Left renal pelvis (tissue), 4 donors: ENCODE measurements around the gene SMIM5. TPM values are rescaled to one million over a fixed set of nuclear protein-coding genes. Genes with fewer than 3 reads are reported as not detected.
A peak's percentile ranks its signal among the peaks of the same experiment; 100 is the strongest.

Experiments used
- DNase-seq, 4 donors: peaks; one replicate each; pipeline ENCODE4 v3.0.0-alpha.2; 2013; ENCODE audit warnings: low read depth in 4 of 4, low spot score in 3 of 4
- polyA plus RNA-seq, 4 donors: library from polyadenylated mRNA; unstranded; fragments of 120-200 nt; gene quantifications; one replicate each; pipeline ENCODE4 v1.2.1, GENCODE V29; 2013; ENCODE audit not compliant: insufficient read length in 4 of 4

The SMIM5 gene
- polyA plus RNA-seq, 4 donors = 1.7 to 10.3 (median 6.4) TPM

DNA sequence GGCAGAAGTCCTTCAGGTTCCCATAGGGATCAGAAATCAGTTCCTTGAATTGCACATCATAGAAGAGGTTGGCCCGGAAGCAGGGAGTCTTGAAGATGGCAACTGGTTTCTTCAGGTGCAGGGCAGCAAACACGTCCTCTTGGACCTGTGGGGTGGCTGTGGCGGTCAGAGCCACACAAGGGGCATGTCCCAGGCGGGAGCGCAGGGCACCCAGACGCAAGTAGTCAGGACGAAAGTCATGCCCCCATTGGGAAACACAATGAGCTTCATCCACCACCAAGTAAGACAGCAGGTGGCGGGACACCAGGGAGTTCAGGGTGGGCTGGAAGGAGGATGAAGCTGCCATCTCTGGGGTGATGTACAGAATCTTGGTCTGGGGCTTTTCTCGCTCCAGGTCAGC, 29.3 kb downstream of the SMIM5 start:
- no peak for DNase-seq

DNA sequence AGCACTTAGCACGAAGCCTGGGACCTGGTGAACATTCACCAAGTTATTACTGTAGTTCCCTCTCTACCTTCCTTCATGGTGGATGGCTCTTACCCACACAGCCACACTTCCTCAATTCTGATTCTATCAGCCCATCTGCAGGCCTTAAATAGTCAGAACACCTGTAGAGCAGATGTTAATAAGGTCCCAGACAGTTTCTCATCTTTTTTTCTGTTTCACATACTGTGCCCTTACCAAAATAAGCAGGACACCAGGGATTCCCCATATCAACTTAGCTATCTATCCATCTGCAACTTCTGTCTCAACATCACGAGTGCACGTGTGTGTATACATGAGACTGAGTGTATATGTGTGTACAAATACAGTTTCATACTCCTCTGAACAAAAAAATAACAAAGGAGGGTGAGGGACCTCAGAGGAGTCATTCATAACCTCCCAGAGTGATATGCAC, 30.9 kb downstream of the SMIM5 start:
- no peak for DNase-seq

DNA sequence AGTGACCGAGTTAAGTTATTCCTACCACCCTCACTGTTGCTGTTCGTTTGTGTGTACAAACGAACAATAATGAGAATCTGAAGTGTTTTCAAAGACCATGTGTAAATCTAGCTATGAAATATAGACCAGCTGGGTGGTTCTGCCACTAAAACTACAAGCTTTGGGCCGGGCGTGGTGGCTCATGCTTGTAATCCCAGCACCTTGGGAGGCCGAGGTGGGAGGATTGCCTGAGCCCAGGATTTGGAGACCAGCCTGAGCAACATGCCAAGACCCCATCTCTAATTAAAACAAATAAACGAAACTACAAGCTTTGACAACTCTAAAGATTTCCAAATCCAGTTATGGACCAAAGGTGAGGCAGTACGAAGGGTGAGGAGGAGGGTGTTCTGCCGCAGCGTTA, 32.7 kb downstream of the SMIM5 start:
- DNase-seq = no peak

DNA sequence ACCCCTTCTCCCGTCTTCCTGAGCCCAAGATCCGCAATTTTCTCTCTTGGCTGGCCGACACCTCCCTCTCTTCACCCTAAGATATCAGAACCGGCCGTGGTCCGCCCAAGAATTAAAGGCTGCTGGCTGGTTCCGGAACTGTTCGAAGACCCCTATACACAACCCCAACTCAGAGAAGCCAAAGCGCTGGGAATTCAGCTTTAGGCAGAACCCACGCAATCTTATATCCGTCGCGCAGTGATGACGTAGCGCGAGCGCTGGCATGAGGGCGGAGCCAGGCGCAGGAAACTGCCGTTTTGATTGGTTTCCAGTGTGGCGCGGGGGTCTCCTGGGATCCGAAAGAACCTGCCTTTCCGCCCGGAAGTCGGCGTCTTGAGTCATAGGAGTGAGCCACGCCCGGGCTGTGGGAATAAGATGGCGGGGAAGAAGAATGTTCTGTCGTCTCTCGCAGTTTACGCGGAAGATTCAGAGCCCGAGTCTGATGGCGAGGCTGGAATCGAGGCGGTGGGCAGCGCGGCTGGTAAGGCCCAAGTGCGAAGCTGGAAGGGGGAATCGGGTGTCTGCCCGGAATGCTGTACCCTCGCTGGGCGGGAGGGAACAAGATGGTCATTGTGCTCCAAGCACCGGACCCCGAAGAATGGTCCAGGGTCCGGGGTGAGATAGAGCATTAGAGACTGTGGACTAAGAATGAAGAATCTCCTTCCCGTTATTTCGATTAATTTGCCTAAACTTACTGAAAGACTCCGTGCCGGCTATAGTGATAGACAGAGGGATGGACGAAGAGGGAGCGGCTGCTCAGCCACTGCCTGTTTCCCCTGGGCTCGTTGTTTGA, 33.9 kb downstream of the SMIM5 start, which contains the start of the genes RECQL5 and SAP30BP:
Gene RECQL5 (minus strand): TSS at position 196 of the 832 bp plus-strand sequence. CDS start 597 bp downstream, outside the sequence.
Gene SAP30BP (plus strand): TSS at position 380 of the 832 bp plus-strand sequence. CDS start 35 bp downstream, at position 415.
- peak; percentile 95 to 98 (median 97) for DNase-seq

DNA sequence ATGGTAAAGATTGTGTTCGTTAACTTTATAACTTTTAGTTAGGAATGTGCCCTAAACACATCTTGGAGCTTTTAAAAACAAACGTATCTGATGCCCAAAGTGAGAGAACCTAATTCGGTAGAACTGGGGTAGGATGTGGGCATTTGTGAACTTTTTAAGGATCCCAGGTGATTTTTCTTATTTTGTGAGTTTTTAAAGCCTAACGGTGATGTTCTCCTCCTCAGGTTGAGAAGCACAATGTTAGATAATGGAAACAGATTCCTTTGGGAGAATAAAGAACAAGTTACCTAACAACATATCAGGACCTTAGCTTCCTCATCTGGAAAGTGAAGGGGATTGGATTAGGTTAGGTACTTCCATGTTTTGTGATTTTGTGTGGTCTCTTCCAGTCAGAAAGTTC, 34.6 kb downstream of the SMIM5 start:
- DNase-seq = no peak

DNA sequence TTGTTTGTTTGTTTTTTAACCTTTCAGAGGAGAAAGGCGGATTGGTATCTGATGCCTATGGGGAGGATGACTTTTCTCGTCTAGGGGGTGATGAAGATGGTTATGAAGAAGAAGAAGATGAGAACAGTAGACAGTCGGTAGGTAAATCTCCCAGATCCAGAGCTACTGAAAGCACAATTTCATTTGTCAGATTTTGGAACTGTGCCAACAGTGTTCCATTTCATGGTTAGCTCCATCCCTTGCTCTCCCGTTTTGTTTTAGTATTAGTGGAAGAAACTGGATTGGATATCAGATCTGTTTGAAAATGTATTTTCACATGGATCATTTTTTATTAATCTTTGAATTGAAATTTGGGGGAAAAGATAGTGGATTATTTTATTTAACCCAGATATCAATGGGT, 35.3 kb downstream of the SMIM5 start:
- DNase-seq = no peak

DNA sequence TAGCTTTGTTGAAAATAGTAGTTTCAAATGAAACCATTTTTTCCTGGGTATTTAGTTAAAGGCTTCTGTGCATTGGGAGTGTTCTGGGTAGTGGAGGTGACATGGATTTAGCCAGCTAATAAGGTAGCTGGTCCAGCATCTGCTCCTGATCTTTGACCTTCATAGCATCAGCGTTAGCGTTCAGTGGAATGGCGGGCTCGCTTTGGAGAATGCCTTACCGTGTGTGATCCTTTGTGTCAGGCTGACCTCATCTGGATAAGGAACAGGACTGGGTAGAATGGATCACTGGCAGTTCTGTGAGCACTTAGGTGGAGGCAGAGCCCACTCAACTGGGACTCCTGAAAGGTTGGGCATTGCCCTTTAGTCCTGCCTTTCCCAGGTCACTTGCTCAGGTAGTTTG, 37.6 kb downstream of the SMIM5 start:
- DNase-seq = no peak

DNA sequence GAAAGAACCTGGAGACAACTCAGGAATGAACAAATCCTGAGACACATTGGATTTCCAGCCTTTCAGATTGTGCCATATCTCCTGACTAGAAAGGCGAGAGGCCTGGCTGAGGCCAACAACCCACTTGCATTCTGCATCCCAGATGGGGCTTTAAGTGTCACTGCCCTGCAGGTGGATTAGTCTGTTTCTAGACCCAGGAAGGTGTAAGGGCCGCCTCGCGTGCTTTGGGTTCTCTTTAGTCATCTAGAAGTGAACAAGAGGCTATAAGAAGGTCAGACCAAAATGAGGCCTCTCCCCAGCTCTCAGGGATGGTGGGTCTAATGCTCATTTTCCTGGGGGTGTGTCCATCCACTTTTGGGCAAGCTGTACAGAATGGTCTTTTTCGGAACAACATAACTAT, 38.8 kb downstream of the SMIM5 start:
- DNase-seq = no peak

DNA sequence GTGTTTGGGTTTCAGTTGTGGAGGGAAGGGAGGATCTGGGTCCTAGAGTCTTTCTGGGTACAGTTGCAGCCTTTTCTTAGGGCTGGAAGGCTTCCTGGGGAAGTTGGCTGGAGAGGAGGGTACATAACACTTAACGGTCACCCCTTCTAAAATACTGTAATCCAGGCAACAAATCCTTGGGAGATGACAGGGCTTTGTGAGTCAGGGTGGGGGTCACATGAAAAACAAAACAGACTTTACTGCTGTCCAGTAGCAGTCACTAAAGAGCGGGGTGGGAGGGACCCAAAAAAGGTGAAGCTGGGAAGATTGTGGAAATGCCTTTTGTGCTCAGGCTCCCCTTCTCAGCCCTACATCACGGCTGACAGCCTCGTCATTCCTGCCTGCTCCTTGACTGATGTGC, 40.3 kb downstream of the SMIM5 start:
- DNase-seq = no peak

DNA sequence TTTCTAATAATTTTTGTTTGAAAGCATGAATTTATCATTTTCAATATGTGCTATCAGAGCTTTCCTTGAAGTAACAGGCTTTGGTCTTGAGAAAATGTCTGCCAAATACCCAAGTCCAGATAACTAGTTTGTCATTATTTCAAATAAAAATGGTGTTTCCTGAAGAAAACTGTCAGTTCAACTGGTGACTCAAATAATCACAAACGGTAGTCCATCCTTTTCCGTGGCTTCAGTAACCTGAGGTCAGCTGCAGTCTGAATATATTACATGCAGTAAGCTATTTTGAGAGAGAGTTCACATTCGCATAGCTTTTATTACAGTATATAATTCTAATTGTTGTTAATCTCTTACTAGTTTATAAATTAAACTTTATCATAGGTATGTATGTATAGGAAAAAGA, 43.2 kb downstream of the SMIM5 start:
- DNase-seq = no peak

DNA sequence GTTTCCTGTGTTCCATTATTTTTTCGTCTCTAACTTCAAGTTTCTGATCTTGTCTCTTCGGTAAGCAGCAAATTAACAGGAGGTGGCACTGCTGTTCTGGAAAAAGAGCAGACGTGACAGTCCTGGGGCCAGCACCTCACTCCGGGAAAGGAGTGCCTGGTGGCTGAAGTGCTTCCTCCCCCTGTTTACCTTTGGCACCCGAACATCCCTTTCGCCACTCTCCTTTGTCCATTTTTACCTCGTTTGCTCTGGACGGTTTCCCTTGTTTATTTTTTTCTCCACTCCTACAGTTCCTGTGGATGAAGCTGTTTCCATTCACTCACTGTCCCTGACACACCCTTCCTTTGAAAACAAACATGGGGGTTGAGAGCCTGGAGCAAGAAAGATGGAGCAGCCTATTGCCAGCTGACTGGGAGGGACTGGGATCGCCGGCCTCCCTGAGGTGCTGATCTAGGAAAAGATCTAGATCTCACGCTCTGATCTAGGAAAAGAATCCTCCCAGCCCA, 46.5 kb downstream of the SMIM5 start:
- no peak for DNase-seq

DNA sequence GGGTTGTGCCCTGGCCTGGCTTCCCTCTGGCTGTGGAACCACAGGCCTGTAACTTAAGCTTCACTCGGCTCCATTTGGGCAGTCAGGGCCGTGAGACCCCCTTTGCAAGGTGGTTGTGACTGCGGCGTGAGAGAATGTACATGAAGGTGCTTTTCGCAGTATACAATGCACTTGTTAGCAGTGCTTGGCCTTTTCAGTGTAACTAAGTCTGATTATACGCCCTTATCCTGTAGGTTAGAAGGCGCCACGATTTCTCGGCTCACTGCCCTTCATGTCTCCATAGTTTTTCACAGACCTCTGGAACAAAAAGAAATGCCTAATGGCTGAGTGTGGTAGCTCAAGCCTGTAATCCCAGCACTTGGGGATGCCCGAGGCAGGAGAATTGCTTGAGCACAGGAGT, 47.2 kb downstream of the SMIM5 start:
- no peak for DNase-seq

DNA sequence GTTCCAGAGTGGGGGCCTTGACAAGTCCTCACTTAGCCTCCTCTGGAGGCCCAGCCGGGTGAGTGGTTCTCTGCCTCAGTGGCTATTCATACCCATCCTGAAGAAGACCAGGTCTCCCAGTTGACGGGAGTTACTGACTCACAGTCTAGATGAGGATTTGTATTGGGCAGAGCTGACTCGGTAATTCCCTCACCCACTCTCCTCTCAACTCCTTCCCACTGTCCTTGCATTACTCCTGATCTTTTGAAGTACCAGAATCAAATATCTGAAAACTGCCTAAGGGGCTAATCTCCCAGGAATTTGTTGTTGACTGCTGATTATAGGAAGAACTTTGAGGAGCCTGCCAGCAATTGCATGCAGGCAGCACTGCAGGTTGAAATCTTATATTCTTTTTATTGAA, 48.1 kb downstream of the SMIM5 start:
- no peak for DNase-seq

DNA sequence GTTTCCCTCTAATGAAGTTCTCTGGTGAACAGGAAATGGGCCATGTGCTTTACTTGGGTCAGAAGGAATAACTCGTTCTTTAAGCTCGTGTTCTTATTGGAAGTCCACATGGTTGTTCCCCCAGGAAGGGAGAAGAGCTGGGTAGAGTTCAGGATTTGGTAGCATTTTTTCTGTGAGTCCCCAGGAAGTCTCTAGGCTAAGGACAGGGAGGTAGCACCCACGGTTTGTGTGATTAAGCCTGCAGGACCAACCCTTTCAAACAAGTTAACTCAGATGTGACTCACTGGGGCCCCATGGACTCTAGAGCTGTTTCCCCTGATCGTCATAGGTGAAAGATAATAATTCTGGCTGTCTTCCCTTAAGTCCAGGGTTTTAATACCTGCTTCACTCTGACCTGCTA, 50.3 kb downstream of the SMIM5 start:
- no peak for DNase-seq

DNA sequence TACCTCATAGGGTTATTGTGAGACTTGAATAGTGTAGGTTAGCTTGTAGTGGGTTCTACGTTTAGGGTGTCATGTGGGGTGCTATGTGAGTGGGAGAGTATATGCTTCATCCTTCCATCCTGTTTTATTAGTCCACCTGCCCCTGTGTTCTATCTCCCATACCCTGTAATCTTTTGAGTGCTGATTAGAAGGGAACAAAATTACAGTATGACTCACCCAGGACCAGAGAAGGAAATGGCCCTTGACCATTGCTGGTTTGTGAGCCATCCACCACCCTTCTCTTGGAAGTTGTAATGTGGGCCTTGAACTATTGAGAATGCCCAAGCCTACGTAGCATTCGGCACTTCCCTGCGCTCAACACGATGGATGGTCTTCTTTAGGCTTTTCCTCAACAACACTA, 51.0 kb downstream of the SMIM5 start:
- no peak for DNase-seq

DNA sequence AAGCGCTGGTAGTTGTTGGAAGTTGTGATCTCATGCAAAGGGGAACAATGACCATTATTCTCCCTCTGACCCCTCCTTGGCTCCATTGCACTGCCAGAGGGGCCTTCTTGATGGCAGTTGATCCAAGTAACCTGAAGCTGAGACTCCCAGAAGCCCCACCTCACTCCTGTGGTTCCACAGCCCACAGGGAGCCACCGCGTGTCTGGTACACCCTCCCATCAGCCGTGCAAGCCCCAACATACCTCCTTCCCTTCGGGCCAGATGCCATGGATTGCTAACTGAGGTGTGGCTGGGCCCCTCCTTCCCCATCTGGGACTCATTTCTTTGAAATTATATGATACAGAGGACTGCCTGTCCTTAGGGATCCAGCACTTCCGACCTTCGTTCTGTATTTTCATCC, 51.7 kb downstream of the SMIM5 start:
- DNase-seq = no peak

DNA sequence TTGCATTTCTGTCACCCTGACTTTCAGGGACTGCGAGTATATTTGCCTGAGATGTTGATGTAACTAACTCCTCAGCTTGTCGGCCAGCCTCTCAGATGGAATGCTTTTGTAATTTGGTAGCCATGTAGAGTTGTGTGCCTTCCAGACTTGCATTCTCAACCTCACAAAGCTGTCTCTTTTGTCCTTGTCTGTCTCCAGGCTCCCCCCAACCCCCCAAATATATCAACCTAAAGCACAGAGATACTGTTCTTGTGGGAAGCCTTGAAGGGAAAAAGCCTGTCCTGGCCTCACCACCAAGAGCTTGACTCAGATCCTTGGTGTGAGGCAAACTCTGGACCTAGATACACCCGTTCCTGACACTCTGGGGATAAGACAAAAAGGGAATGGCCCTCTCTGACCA, 52.3 kb downstream of the SMIM5 start:
- no peak for DNase-seq

DNA sequence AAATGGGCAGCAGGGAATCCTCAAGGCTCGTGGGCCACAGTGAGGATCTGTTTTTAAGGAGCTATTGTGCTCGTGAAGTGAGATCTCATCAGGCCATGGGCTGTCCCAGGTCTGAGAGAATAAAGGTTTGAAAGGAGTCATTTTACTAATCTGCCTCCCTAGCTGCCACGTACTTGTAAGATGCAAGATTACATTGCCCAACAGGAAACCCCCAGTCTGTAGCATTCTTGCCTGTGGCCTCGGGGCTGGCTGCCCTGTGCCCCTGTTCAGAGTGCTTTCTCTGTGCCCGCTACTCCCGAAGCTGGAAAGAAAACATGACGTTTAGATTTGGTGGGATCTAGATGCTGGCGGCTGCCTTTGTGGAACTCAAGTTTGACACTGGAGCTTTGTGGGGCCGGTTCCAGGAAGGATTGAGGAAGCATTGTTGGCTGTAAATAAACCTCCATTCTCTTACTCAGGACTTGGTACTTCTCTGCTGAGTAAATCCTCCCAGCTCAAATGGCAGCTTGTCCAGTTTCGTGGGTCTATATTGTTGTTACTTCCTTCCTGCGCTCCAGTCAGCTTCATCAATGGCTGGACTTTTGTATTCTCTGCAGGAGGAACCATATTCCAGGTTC, 55.1 kb downstream of the SMIM5 start:
- no peak for DNase-seq

DNA sequence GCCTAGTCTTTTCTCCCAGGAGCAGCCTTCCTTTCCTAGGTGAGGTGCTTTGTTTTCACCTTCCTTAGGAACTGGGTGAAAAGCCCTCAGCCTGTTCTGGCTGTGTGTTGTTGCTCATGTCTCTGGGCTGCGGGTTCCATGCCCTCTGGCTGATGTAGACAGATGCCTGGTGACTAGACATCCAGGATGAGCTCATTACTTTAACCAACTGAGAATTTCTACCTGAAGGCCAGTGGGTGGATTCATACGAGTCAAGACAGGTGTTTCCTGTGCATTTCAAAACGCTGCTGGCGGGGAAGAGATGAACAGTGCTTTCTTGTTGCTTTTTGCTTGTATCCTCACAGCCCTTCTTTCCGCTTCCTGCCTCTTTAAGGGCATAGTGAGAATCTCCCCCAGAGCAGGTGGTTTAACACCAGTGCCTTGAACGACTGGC, 56.2 kb downstream of the SMIM5 start:
- DNase-seq = no peak
